ENCODE data around the gene DONSON. TPM values are rescaled to one million over a fixed set of nuclear protein-coding genes. Genes with fewer than 3 reads are reported as not detected.
"Not testable (repeated sequence)": the region's sequence is repeated elsewhere in the genome, so short reads cannot be mapped to it uniquely, and the experiment has no call there.

The DONSON gene
- total RNA-seq, 1 donor from 2014 or later = 41.4 TPM

GRCh38 chr21:33578959-33579542 lies 9.4 kb downstream of the DONSON start:
- H3K4me3 ChIP-seq (ENCODE audit: low read depth, low read length) = no peak overlapping the region
- DNase-seq (ENCODE audit: low read depth) = no peak
- no peak for TF ChIP-seq CTCF (conservative IDR thresholded peaks at IDR 0.05; ENCODE audit: low read depth, low read length)

GRCh38 chr21:33578214-33578613 lies 10.3 kb downstream of the DONSON start:
- TF ChIP-seq CTCF (conservative IDR thresholded peaks at IDR 0.05; ENCODE audit: low read depth, low read length) = no peak
- DNase-seq (ENCODE audit: low read depth) = no peak
- no peak overlapping the region for H3K4me3 ChIP-seq (ENCODE audit: low read depth, low read length)

- DNase-seq (ENCODE audit: low read depth); H3K4me3 ChIP-seq (ENCODE audit: low read depth, low read length): not testable (repeated sequence)
Measured at GRCh38 chr21:33576741-33577141, 11.7 kb downstream of the DONSON start.

- no peak for DNase-seq (ENCODE audit: low read depth)
- H3K4me3 ChIP-seq (ENCODE audit: low read depth, low read length) = no peak overlapping the region
- no peak for TF ChIP-seq CTCF (conservative IDR thresholded peaks at IDR 0.05; ENCODE audit: low read depth, low read length)
Measured at GRCh38 chr21:33572350-33572749, 16.1 kb downstream of the DONSON start.

GRCh38 chr21:33569991-33570390 lies 18.5 kb downstream of the DONSON start:
- H3K4me3 ChIP-seq (ENCODE audit: low read depth, low read length) = no peak overlapping the region
- no peak for TF ChIP-seq CTCF (conservative IDR thresholded peaks at IDR 0.05; ENCODE audit: low read depth, low read length)
- DNase-seq (ENCODE audit: low read depth) = peak; percentile 18

- no peak for TF ChIP-seq CTCF (conservative IDR thresholded peaks at IDR 0.05; ENCODE audit: low read depth, low read length)
- no peak overlapping the region for H3K4me3 ChIP-seq (ENCODE audit: low read depth, low read length)
- no peak for DNase-seq (ENCODE audit: low read depth)
Measured at GRCh38 chr21:33568448-33568847, 20.0 kb downstream of the DONSON start.

- TF ChIP-seq CTCF (conservative IDR thresholded peaks at IDR 0.05; ENCODE audit: low read depth, low read length) = no peak
- H3K4me3 ChIP-seq (ENCODE audit: low read depth, low read length) = no peak overlapping the region
- DNase-seq (ENCODE audit: low read depth) = no peak
Measured at GRCh38 chr21:33567914-33568313, 20.6 kb downstream of the DONSON start.

Measured in epithelial cell of proximal tubule (primary cell).